A549 (cell line): ENCODE data around the gene PHB1.

Experiments used
- KDM1A ChIP-seq: fragments of 200-600 bp; sonication (generic); IDR thresholded peaks from 2 replicates; pipeline ENCODE4 v1.6.1; 2016; ENCODE audit warnings: low read depth, mild to moderate bottlenecking
- MYC ChIP-seq: IDR thresholded peaks from 2 replicates; pipeline ENCODE4 v1.6.1; 2012; ENCODE audit warnings: mild to moderate bottlenecking, inconsistent platforms, low read length, improper control_type of control experiment, borderline replicate concordance
- RAD21 ChIP-seq, 2 experiments: fragments of >200 bp in 1 of 2; sonication (Bioruptor Twin) in 1 of 2; formaldehyde crosslinking in 1 of 2; IDR thresholded peaks in 1 of 2; conservative IDR thresholded peaks in 1 of 2; 2 replicates in 1 of 2; 3 replicates in 1 of 2; pipeline ENCODE4 v1.6.1; 2012 to 2018; ENCODE audit warnings: inconsistent platforms in 1 of 2

GRCh38 chr17:49399995-49400394 lies 14.7 kb downstream of the PHB1 start:
- TF ChIP-seq MYC (no peak), RAD21 (conservative IDR thresholded peaks at IDR 0.05 in 1 of 2, IDR thresholded peaks at IDR 0.05 in 1 of 2) (no peak), KDM1A (no peak)
